HG03135 (cell line): ENCODE results near the gene TENM3.

ENCODE experiments used
- ATAC-seq: cut with Tn5 transposase; IDR thresholded peaks from one replicate; pipeline ENCODE4 v1.9.1; 2021; ENCODE audit warnings: mild to moderate bottlenecking, moderate library complexity; ENCODE audit not compliant: unreplicated experiment

The TENM3 gene

GRCh38 chr4:182756161-182756690, 513.0 kb downstream of the TENM3 start:
- ATAC-seq, result no peak

GRCh38 chr4:182758273-182758672, 515.1 kb downstream of the TENM3 start:
- ATAC-seq, result no peak

GRCh38 chr4:182760551-182761043, 517.4 kb downstream of the TENM3 start:
- no peak for ATAC-seq

GRCh38 chr4:182764137-182764536, 520.9 kb downstream of the TENM3 start:
- ATAC-seq, result no peak

- no peak for ATAC-seq
Observed at GRCh38 chr4:182764642-182765041, 521.4 kb downstream of the TENM3 start.

- ATAC-seq, result no peak
Observed at GRCh38 chr4:182765987-182766856, 523.0 kb downstream of the TENM3 start.

- no peak for ATAC-seq
Observed at GRCh38 chr4:182766857-182767250, 523.7 kb downstream of the TENM3 start.

- ATAC-seq, result no peak
Observed at GRCh38 chr4:182768838-182769237, 525.6 kb downstream of the TENM3 start.

GRCh38 chr4:182770259-182770995, 527.2 kb downstream of the TENM3 start:
- ATAC-seq, result no peak

- no peak for ATAC-seq
Observed at GRCh38 chr4:182770996-182771514, 527.9 kb downstream of the TENM3 start.

GRCh38 chr4:182775075-182775474, 531.9 kb downstream of the TENM3 start:
- ATAC-seq, result no peak

GRCh38 chr4:182776376-182777105, 533.3 kb downstream of the TENM3 start:
- ATAC-seq, result no peak

GRCh38 chr4:182778222-182778982, 535.2 kb downstream of the TENM3 start:
- ATAC-seq, result no peak

GRCh38 chr4:182786991-182787390, 543.8 kb downstream of the TENM3 start:
- ATAC-seq, result no peak

- no peak for ATAC-seq
Observed at GRCh38 chr4:182788201-182788600, 545.0 kb downstream of the TENM3 start.

- ATAC-seq, result no peak
Observed at GRCh38 chr4:182789529-182789928, 546.3 kb downstream of the TENM3 start.

GRCh38 chr4:182795446-182796238, 552.4 kb downstream of the TENM3 start:
- ATAC-seq, result no peak

- no peak for ATAC-seq
Observed at GRCh38 chr4:182799515-182800215, 556.5 kb downstream of the TENM3 start.

GRCh38 chr4:182800216-182800515, 557.0 kb downstream of the TENM3 start:
- ATAC-seq, result no peak
